Ovary (tissue), 3 donors: ENCODE results near the gene SDK1.

Experiments
- EP300 ChIP-seq: sonication (generic); formaldehyde crosslinking; IDR thresholded peaks from one replicate; pipeline ENCODE4 v1.6.1; 2017; ENCODE audit warnings: antibody characterized with exemption
- POLR2A ChIP-seq: fragments of 450-650 bp; IDR thresholded peaks from one replicate; pipeline ENCODE4 v1.6.1; 2017; ENCODE audit warnings: antibody characterized with exemption, mild to moderate bottlenecking, moderate library complexity
- TF ChIP-seq, protein P1 (sequence below), 3 donors: fragments of 450-650 bp in 2 of 3; fragments of 200-600 bp in 1 of 3; IDR thresholded peaks; one replicate each; pipeline versions ENCODE4 v1.5.1 to v1.8.0; 2016 to 2022; ENCODE audit warnings: antibody characterized with exemption in 3 of 3, mild to moderate bottlenecking in 1 of 3
- donor health status: DM: no; HTN: no; CAD: no.

DNA sequence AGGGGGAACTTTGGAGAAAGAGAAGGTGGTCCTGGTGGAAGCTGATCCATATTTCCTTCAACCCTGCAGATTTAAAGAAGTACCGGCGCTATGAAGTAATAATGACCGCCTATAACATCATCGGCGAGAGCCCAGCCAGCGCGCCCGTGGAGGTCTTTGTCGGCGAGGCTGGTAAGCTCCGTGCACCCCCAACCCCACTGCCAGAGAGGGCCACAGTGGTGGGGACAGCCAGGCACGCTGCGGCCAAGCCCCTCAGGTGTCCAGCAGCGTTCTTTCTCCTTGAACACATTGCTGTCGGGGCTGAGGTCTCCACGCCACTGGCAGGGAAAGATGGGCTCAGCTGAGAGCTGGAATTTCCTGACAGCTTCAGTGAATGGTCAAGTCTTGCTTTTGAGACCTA is 877.4 kb downstream of the SDK1 start:
- TF ChIP-seq, protein P1, sequence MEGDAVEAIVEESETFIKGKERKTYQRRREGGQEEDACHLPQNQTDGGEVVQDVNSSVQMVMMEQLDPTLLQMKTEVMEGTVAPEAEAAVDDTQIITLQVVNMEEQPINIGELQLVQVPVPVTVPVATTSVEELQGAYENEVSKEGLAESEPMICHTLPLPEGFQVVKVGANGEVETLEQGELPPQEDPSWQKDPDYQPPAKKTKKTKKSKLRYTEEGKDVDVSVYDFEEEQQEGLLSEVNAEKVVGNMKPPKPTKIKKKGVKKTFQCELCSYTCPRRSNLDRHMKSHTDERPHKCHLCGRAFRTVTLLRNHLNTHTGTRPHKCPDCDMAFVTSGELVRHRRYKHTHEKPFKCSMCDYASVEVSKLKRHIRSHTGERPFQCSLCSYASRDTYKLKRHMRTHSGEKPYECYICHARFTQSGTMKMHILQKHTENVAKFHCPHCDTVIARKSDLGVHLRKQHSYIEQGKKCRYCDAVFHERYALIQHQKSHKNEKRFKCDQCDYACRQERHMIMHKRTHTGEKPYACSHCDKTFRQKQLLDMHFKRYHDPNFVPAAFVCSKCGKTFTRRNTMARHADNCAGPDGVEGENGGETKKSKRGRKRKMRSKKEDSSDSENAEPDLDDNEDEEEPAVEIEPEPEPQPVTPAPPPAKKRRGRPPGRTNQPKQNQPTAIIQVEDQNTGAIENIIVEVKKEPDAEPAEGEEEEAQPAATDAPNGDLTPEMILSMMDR (IDR thresholded peaks at IDR 0.05): no peak
- TF ChIP-seq EP300 (no peak), POLR2A (no peak)
